ENCODE results near the gene VEGFC. TPM values are rescaled to one million over a fixed set of nuclear protein-coding genes. Genes with fewer than 3 reads are reported as not detected.

The VEGFC gene
- total and polyA plus RNA-seq, 2 experiments from 2014 or later: 2.9 to 4.2 TPM

- no peaks in the 10 kb centered on the region for H3K4me1 ChIP-seq (ENCODE audit: insufficient read depth)
- no peaks in the 10 kb centered on the region for H3K36me3 ChIP-seq (replicated peaks; ENCODE audit: insufficient read depth, low read depth)
- 81% methylated on average over 1 of the region's 1 CpG for WGBS (ENCODE audit: low lambda C conversion rate, missing lambda C conversion rate)
- H3K79me2 ChIP-seq: no peaks in the 10 kb centered on the region
- no peak overlapping the region for H3K27ac ChIP-seq
- TF ChIP-seq EZH2 (IDR thresholded peaks at IDR 0.05; ENCODE audit: borderline replicate concordance) (no peak), CTCF (IDR thresholded peaks at IDR 0.05; ENCODE audit: poor library complexity) (no peak), EZH2phosphoT487 (IDR thresholded peaks at IDR 0.05; ENCODE audit: low read depth, severe bottlenecking, unreplicated experiment) (no peak)
- no peaks in the 10 kb centered on the region for H3K9me2 ChIP-seq (replicated peaks; ENCODE audit: insufficient read depth)
- no peak for DNase-seq (ENCODE audit: low spot score)
- no peak overlapping the region for H3K4me2 ChIP-seq
- peaks cover 6% of the 10 kb centered on the region for H3K27me3 ChIP-seq
- no peaks in the 10 kb centered on the region for H3K9me3 ChIP-seq (ENCODE audit: low read depth)
- H2AFZ ChIP-seq: no peak overlapping the region
- H3K4me3 ChIP-seq: no peak overlapping the region
- no peaks in the 10 kb centered on the region for H4K20me1 ChIP-seq (ENCODE audit: insufficient read depth, poor library complexity, severe bottlenecking)
Observed at GRCh38 chr4:176798540-176798939, 5.8 kb upstream of the VEGFC start.

GRCh38 chr4:176795441-176795840, 2.7 kb upstream of the VEGFC start:
- Histone ChIP-seq H3K9me2 (replicated peaks; ENCODE audit: insufficient read depth) (no peaks in the 10 kb centered on the region), H4K20me1 (ENCODE audit: insufficient read depth, poor library complexity, severe bottlenecking) (no peaks in the 10 kb centered on the region), H3K4me2 (no peak overlapping the region), H3K4me1 (ENCODE audit: insufficient read depth) (no peaks in the 10 kb centered on the region), H3K27ac (no peak overlapping the region), H3K27me3 (peaks cover 26% of the 10 kb centered on the region), H3K4me3 (no peak overlapping the region), H3K79me2 (no peaks in the 10 kb centered on the region), H2AFZ (no peak overlapping the region), H3K36me3 (replicated peaks; ENCODE audit: insufficient read depth, low read depth) (no peaks in the 10 kb centered on the region), H3K9me3 (ENCODE audit: low read depth) (no peaks in the 10 kb centered on the region)
- no peak for DNase-seq (ENCODE audit: low spot score)
- TF ChIP-seq CTCF (IDR thresholded peaks at IDR 0.05; ENCODE audit: poor library complexity): no peak
- TF ChIP-seq EZH2phosphoT487 (IDR thresholded peaks at IDR 0.05; ENCODE audit: low read depth, severe bottlenecking, unreplicated experiment): no peak
- no peak for TF ChIP-seq EZH2 (IDR thresholded peaks at IDR 0.05; ENCODE audit: borderline replicate concordance)
- 95% methylated on average over 1 of the region's 1 CpG for WGBS (ENCODE audit: low lambda C conversion rate, missing lambda C conversion rate)

GRCh38 chr4:176794651-176795050, 1.9 kb upstream of the VEGFC start:
- Histone ChIP-seq H3K27ac (no peak overlapping the region), H3K9me2 (replicated peaks; ENCODE audit: insufficient read depth) (no peaks in the 10 kb centered on the region), H3K36me3 (replicated peaks; ENCODE audit: insufficient read depth, low read depth) (no peaks in the 10 kb centered on the region), H3K9me3 (ENCODE audit: low read depth) (no peaks in the 10 kb centered on the region), H4K20me1 (ENCODE audit: insufficient read depth, poor library complexity, severe bottlenecking) (no peaks in the 10 kb centered on the region), H3K4me3 (no peak overlapping the region), H3K79me2 (no peaks in the 10 kb centered on the region), H3K27me3 (peaks cover 28% of the 10 kb centered on the region), H3K4me1 (ENCODE audit: insufficient read depth) (no peaks in the 10 kb centered on the region), H2AFZ (no peak overlapping the region), H3K4me2 (no peak overlapping the region)
- WGBS (ENCODE audit: low lambda C conversion rate, missing lambda C conversion rate): 92% methylated on average over 1 of the region's 1 CpG
- TF ChIP-seq EZH2 (IDR thresholded peaks at IDR 0.05; ENCODE audit: borderline replicate concordance) (no peak), EZH2phosphoT487 (IDR thresholded peaks at IDR 0.05; ENCODE audit: low read depth, severe bottlenecking, unreplicated experiment) (no peak), CTCF (IDR thresholded peaks at IDR 0.05; ENCODE audit: poor library complexity) (no peak)
- no peak for DNase-seq (ENCODE audit: low spot score)

- Histone ChIP-seq H3K9me2 (replicated peaks; ENCODE audit: insufficient read depth) (no peaks in the 10 kb centered on the region), H4K20me1 (ENCODE audit: insufficient read depth, poor library complexity, severe bottlenecking) (no peaks in the 10 kb centered on the region), H3K27ac (no peak overlapping the region), H3K36me3 (replicated peaks; ENCODE audit: insufficient read depth, low read depth) (no peaks in the 10 kb centered on the region), H3K9me3 (ENCODE audit: low read depth) (no peaks in the 10 kb centered on the region), H3K4me1 (ENCODE audit: insufficient read depth) (no peaks in the 10 kb centered on the region), H2AFZ (no peak overlapping the region), H3K79me2 (no peaks in the 10 kb centered on the region), H3K27me3 (peaks cover 28% of the 10 kb centered on the region), H3K4me2 (no peak overlapping the region), H3K4me3 (no peak overlapping the region)
- 77% methylated on average over 4 of the region's 4 CpGs for WGBS (ENCODE audit: low lambda C conversion rate, missing lambda C conversion rate)
- no peak for DNase-seq (ENCODE audit: low spot score)
- no peak for TF ChIP-seq EZH2 (IDR thresholded peaks at IDR 0.05; ENCODE audit: borderline replicate concordance)
- no peak for TF ChIP-seq CTCF (IDR thresholded peaks at IDR 0.05; ENCODE audit: poor library complexity)
- no peak for TF ChIP-seq EZH2phosphoT487 (IDR thresholded peaks at IDR 0.05; ENCODE audit: low read depth, severe bottlenecking, unreplicated experiment)
Observed at GRCh38 chr4:176794151-176794550, 1.4 kb upstream of the VEGFC start.

Data from hepatocyte (in vitro differentiated cells).